IPS-20b (cell line): ENCODE results near the gene ARHGAP10.
"Not testable (repeated sequence)": the region's sequence is repeated elsewhere in the genome, so short reads cannot be mapped to it uniquely, and the experiment has no call there.

Source experiments
- H3K27ac ChIP-seq: one replicate; pipeline ENCODE4 v1.5.1; 2013; ENCODE audit warnings: low read length
- H3K27me3 ChIP-seq: 2 replicates; pipeline ENCODE4 v1.6.1; 2013; ENCODE audit warnings: mild to moderate bottlenecking, low read length, inconsistent platforms; ENCODE audit not compliant: insufficient read depth
- H3K36me3 ChIP-seq: 2 replicates; pipeline ENCODE4 v1.6.1; 2013; ENCODE audit warnings: low read depth, mild to moderate bottlenecking, inconsistent platforms, low read length, moderate library complexity; ENCODE audit not compliant: insufficient read depth
- H3K4me1 ChIP-seq: 2 replicates; pipeline ENCODE4 v1.6.1; 2013; ENCODE audit warnings: mild to moderate bottlenecking, control low read depth, inconsistent platforms, low read length, moderate library complexity; ENCODE audit not compliant: insufficient read depth
- H3K4me3 ChIP-seq: 2 replicates; pipeline ENCODE4 v1.5.1; 2013; ENCODE audit warnings: mild to moderate bottlenecking, low read length, inconsistent platforms
- H3K9ac ChIP-seq: 2 replicates; pipeline ENCODE4 v1.6.1; 2013; ENCODE audit warnings: low read depth, mild to moderate bottlenecking, inconsistent platforms, low read length, moderate library complexity
- H3K9me3 ChIP-seq: 2 replicates; pipeline ENCODE4 v1.6.1; 2013; ENCODE audit warnings: mild to moderate bottlenecking, low read depth, low read length, inconsistent platforms; ENCODE audit not compliant: insufficient read depth

ARHGAP10 gene

DNA sequence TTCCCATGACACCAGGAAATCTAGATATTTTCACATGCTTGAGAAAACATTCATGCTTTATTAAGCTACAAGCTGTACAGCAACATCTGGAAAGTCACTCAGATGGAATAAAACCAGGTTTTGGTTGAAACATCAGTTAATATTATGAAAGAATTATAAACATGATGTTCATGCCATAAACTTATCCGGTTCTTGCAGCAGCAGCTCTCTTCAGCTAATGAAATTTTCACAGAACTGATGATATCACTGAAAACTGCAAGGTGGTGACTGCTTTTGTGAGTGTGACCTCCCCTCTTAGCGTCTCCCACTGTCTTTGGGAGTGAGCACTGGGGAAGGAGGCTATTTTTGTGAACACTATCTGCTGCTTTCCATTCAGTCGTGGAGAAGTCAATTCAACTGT is 56.9 kb downstream of the ARHGAP10 start:
- H3K4me1 ChIP-seq: peaks cover 3% of the 10 kb centered on the region; the same call in 1 of the 2 replicates
- H3K27me3 ChIP-seq: no peaks in the 10 kb centered on the region
- no peak overlapping the region for H3K4me3 ChIP-seq
- no peak overlapping the region for H3K9ac ChIP-seq
- H3K36me3 ChIP-seq: no peaks in the 10 kb centered on the region
- no peaks in the 10 kb centered on the region for H3K9me3 ChIP-seq
- H3K27ac ChIP-seq: no peak overlapping the region

DNA sequence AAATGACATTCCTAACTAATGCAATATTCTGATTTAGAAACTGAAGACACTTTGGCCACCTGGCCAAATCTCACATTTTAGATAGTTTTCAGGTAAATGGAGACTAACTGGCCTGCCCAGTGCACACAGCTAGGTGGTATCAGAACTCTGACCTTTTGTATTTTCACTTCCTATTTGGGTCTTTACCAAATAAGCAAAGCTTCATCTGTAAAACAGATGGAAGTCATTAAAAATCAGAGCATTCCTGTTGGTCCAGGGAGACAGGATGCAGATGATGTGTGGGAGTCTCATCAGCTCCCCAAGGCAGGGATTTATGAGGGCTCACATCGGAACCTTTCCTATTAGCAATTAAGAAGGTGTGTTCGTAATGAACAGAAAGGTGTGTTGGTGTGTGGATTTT is 57.7 kb downstream of the ARHGAP10 start:
- Histone ChIP-seq H3K4me3 (no peak overlapping the region), H3K27me3 (no peaks in the 10 kb centered on the region), H3K36me3 (no peaks in the 10 kb centered on the region), H3K9me3 (no peaks in the 10 kb centered on the region), H3K9ac (no peak overlapping the region), H3K27ac (no peak overlapping the region), H3K4me1 (peaks cover 3% of the 10 kb centered on the region; the same call in 1 of the 2 replicates)

DNA sequence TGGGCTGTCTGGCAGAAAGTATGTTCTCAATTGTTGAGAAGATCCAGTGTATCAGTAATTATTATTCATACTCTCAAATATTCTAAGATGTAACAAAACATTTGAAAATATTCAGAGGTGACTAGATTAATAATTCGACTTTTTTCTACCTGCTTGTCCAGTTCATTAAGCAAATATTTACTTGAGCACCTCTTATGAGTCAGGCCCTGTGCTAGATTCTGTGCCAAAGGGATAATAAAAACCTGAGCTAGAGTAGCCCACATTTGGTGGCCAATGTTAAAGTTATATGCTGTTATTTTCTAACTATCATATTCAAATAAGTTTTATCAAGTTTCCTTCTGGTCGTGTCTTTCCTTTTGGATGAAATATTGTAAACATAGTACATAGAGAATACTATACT is 58.5 kb downstream of the ARHGAP10 start:
- Histone ChIP-seq H3K9ac (no peak overlapping the region), H3K4me3 (no peak overlapping the region), H3K27ac (no peak overlapping the region), H3K36me3 (no peaks in the 10 kb centered on the region), H3K27me3 (no peaks in the 10 kb centered on the region), H3K4me1 (peaks cover 3% of the 10 kb centered on the region; the same call in 1 of the 2 replicates), H3K9me3 (no peaks in the 10 kb centered on the region)

DNA sequence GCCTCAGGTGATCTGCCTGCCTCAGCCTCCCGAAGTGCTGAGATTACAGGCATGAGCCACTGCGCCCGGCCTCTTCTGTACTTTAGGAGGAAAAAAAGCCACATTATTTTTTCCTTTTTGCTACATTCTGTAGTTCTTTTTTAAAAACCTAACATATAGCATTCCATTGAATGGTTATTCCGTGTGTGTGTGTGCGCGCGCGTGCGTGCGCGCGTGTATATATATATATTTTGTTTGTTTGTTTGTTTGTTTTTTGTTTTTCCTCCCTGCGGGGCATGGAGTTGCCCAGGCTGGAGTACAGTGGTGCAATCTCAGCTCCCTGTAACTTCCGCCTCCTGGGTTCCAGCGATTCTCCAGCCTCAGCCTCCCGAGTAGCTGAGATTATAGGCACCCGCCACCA is 59.5 kb downstream of the ARHGAP10 start:
- Histone ChIP-seq H3K27ac (no peak overlapping the region), H3K4me1 (peaks cover 3% of the 10 kb centered on the region; the same call in 1 of the 2 replicates), H3K9me3 (no peaks in the 10 kb centered on the region), H3K36me3 (no peaks in the 10 kb centered on the region), H3K27me3 (no peaks in the 10 kb centered on the region), H3K4me3 (no peak overlapping the region), H3K9ac (no peak overlapping the region)

DNA sequence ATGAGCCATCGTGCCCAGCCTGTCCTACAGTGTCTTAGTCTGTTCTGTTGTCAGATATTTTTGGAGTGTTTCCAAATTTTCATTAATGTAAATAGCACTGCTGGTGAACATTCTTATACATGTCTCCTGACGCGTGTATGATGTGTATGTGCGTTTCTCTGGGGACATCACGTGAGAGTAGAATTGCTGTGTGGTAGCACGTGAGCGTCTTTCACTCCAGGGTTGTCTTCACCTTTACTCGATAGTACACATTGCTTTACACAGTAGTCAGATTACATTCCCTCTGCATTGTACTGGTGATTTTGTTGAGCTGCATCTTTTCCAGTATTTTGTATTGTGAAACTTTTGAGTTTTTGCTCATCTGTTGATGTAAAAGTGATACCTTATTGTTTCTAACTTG is 60.0 kb downstream of the ARHGAP10 start:
- H3K27me3 ChIP-seq: no peaks in the 10 kb centered on the region
- no peak overlapping the region for H3K27ac ChIP-seq
- H3K4me3 ChIP-seq: no peak overlapping the region
- H3K36me3 ChIP-seq: no peaks in the 10 kb centered on the region
- H3K9me3 ChIP-seq: no peaks in the 10 kb centered on the region
- peaks cover 3% of the 10 kb centered on the region; the same call in 1 of the 2 replicates for H3K4me1 ChIP-seq
- H3K9ac ChIP-seq: no peak overlapping the region

DNA sequence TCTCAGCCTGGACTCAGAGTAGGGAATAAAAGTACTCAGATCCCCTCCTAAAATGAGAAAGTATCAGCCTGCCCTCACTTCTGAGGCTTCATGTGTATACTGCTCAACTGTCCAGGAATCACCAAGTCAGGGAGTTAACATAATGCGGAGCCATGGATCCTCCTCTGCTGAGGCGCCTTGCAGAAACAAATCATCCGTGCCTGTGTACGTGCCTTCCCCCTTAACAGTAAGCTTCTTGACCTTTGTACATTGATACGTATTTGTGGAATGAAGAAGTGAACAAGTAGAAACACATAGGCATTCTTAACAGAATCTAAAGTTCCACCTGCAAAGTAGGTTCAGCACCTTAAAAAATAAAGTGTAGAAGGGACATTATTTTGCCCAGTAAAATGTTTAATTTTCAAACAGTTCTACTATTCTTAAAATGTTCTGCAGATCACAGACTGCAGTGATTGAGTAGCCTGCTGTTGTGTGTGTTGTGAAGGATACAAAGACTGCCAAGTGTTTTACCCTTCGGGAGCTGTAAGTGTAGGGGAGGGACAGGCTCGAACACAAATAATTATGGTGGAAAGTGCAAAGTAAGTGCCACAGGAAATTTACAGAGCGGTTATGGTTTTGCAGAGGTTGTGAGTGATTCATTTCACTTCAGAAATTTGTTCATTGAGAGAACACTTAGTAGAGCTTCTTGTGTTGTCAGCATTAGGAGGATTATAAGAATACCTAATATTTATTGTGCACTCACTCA is 61.9 kb downstream of the ARHGAP10 start:
- Histone ChIP-seq H3K4me3 (no peak overlapping the region), H3K36me3 (no peaks in the 10 kb centered on the region), H3K4me1 (peaks cover 3% of the 10 kb centered on the region; the same call in 1 of the 2 replicates), H3K27ac (no peak overlapping the region), H3K9me3 (no peaks in the 10 kb centered on the region), H3K27me3 (no peaks in the 10 kb centered on the region), H3K9ac (no peak overlapping the region)

DNA sequence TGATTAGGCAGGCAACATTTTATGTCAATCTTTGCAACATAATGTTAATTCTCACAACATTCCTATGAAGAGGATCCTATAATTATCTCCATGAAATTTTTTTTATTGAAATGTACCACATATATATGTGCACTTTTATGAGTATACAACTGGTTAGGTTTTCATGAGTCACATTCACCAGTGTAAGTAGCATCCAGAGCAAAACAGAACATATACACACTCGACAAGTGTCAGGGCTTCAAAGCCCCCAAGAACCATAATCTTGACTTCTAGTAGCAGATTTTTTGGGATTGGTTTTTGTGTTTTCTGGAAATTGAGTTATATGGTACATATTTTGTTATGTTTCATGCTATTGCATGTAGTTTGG is 62.4 kb downstream of the ARHGAP10 start:
- no peaks in the 10 kb centered on the region for H3K9me3 ChIP-seq
- H3K27me3 ChIP-seq: no peaks in the 10 kb centered on the region
- H3K36me3 ChIP-seq: no peaks in the 10 kb centered on the region
- H3K4me1 ChIP-seq: peaks cover 3% of the 10 kb centered on the region; the same call in 1 of the 2 replicates
- H3K4me3 ChIP-seq: no peak overlapping the region
- H3K27ac ChIP-seq: no peak overlapping the region
- no peak overlapping the region for H3K9ac ChIP-seq

DNA sequence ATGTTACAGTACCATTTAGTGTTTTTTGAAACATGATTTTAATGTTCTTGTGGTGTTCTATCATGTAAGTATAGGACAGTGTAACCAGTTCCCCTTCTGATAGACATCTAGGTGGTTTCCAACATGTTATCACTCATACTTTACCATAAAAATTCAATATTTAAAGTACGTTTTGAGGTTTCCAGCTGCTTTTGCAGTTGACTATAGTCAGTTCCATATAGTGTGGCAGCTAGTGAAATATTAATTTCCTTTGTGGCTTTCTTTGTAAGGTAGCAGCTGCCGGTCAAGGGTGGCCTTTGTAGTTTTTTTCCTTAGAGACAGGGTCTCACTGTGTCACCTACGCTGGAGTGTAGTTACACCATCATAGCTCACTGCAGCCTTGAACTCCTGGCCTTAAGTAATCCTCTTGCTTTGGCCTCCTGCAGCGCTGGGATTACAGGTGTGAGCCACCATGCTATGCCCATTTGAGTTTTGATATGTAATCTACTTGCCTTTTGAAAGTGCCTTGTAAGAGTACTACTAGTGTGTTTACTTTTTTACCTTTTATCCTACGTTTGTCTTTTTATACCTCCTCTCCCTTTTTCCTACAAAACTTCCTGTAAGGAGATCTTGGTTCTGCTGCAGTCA is 63.0 kb downstream of the ARHGAP10 start:
- Histone ChIP-seq H3K4me3 (no peak overlapping the region), H3K27ac (no peak overlapping the region), H3K27me3 (no peaks in the 10 kb centered on the region), H3K9ac (no peak overlapping the region), H3K9me3 (no peaks in the 10 kb centered on the region), H3K36me3 (no peaks in the 10 kb centered on the region), H3K4me1 (peaks cover 3% of the 10 kb centered on the region; the same call in 1 of the 2 replicates)

DNA sequence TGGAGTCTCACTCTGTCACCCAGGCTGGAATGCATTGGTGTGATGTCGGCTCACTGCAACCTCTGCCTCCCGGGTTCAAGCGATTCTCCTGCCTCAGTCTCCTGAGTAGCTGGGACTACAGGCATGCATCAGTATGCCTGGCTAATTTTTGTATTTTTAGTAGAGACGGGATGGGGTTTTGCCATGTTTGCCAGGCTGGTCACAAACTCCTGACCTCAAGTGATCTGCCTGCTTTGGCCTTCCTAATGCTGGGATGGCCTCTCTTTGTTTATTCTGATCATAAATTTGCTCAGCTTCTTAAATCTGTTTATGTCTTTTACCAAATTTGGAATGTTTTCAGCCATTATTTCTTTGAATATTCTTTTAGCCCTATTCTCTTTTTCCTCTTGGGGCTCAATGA is 67.2 kb downstream of the ARHGAP10 start:
- H3K4me3 ChIP-seq, H3K36me3 ChIP-seq, H3K27me3 ChIP-seq, H3K27ac ChIP-seq, H3K4me1 ChIP-seq, H3K9me3 ChIP-seq, H3K9ac ChIP-seq: not testable (repeated sequence)

DNA sequence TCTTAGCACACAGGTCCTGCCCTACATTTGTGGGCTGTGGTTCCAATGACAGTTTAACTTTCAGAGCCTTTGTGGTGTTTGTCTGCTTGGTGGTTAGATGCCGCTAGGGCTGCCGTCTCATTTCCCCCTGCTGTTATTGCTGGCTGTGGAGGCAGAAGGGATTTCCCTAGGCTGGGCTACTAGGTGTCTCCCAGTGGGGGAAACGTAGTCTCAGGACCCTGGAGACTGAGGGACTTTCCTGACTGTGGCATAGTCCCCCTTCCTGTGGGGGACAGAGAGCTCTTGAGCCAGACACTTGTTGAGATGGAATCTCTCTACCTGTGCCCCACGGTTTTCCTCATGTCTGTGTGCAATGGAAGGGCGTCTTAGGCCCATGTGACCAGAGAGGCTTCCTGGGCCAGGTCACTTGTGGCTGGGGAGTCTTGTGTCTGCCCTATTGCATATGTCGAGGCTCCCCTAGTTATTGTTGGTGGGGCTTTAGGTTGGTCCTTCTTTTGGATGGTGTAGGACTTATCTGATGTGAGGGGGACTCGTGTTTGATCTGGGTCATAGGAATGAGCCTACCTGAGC is 68.2 kb downstream of the ARHGAP10 start:
- Histone ChIP-seq H3K27me3 (no peaks in the 10 kb centered on the region), H3K9ac (no peak overlapping the region), H3K36me3 (no peaks in the 10 kb centered on the region), H3K27ac (no peak overlapping the region), H3K4me3 (no peak overlapping the region), H3K9me3 (no peaks in the 10 kb centered on the region), H3K4me1 (no peaks in the 10 kb centered on the region)

DNA sequence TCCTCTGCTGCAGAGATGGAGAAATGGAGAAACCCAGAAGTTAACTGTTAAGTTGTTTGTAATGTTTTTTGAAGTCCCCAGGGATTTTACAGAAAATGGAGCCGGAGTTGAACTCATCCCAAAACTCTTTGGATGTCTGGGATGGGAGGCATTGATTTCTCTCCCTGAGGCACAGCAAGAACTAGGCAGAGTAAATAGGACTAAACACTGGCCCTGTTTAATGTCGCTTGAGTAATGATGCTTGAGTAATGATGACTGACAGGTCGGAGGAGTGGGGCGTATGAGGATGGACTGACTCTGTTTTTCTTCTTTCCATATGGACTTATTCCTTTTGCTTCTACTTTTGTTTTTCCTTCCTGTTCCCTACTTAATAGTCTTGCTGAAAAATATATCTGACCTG is 69.9 kb downstream of the ARHGAP10 start:
- no peak overlapping the region for H3K27ac ChIP-seq
- no peaks in the 10 kb centered on the region for H3K27me3 ChIP-seq
- no peak overlapping the region for H3K4me3 ChIP-seq
- no peaks in the 10 kb centered on the region for H3K4me1 ChIP-seq
- H3K36me3 ChIP-seq: no peaks in the 10 kb centered on the region
- no peak overlapping the region for H3K9ac ChIP-seq
- no peaks in the 10 kb centered on the region for H3K9me3 ChIP-seq

DNA sequence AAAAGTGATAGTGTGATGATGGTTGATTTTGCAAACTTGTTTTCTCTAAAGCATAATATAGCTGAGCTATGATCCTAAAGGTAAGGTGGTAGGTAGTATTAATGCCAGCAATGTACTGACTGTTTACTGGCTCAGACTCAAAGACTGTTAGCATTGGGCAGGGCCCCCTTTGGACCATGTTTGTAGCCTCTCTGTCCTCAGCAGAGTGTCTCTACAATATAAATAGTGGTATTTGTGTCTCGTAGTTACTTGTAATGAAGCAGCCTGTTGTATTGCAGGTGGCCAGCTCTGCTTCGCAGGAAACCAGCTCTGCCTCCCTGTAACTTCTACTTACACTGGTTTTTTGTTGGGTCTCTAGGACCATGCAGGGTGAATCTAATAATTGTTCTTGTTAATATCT is 70.5 kb downstream of the ARHGAP10 start:
- no peaks in the 10 kb centered on the region for H3K27me3 ChIP-seq
- no peak overlapping the region for H3K9ac ChIP-seq
- no peak overlapping the region for H3K4me3 ChIP-seq
- no peaks in the 10 kb centered on the region for H3K4me1 ChIP-seq
- no peaks in the 10 kb centered on the region for H3K36me3 ChIP-seq
- H3K9me3 ChIP-seq: no peaks in the 10 kb centered on the region
- H3K27ac ChIP-seq: no peak overlapping the region
